Fibroblast of mammary gland (primary cell): ENCODE results near the gene LRRC47.

Source experiments
- DNase-seq: peaks from one replicate; pipeline ENCODE4 v3.0.0-alpha.2; 2010; ENCODE audit warnings: low read depth
- H3K4me3 ChIP-seq: 2 replicates; pipeline ENCODE4 v1.5.1; 2011; ENCODE audit warnings: low read depth, mild to moderate bottlenecking, low read length, moderate library complexity; ENCODE audit not compliant: control insufficient read depth
- CTCF ChIP-seq: conservative IDR thresholded peaks from 2 replicates; pipeline ENCODE4 v1.5.1; 2011; ENCODE audit warnings: low read depth, low read length, inconsistent platforms; ENCODE audit not compliant: control insufficient read depth, insufficient read depth

LRRC47 gene

GRCh38 chr1:3796215-3797061 lies at the start of gene LRRC47:
LRRC47 (minus strand) TSS chr1:3796498; CDS start chr1:3796476, 22 bp downstream.
- TF ChIP-seq CTCF = no peak
- DNase-seq = peak; percentile 87
- H3K4me3 ChIP-seq = peak within 1 kb of the TSS; percentile 88

GRCh38 chr1:3842912-3843311 lies 46.6 kb upstream of the LRRC47 start:
- H3K4me3 ChIP-seq = no peak overlapping the region
- no peak for TF ChIP-seq CTCF
- DNase-seq = no peak

- no peak for DNase-seq
- H3K4me3 ChIP-seq = no peak overlapping the region
- TF ChIP-seq CTCF = no peak
Measured at GRCh38 chr1:3841491-3841890, 45.2 kb upstream of the LRRC47 start.

GRCh38 chr1:3838788-3839187 lies 42.5 kb upstream of the LRRC47 start:
- no peak for TF ChIP-seq CTCF
- no peak overlapping the region for H3K4me3 ChIP-seq
- no peak for DNase-seq

- DNase-seq = no peak
- no peak for TF ChIP-seq CTCF
- H3K4me3 ChIP-seq = no peak overlapping the region
Measured at GRCh38 chr1:3837685-3838084, 41.4 kb upstream of the LRRC47 start.

- TF ChIP-seq CTCF = no peak
- H3K4me3 ChIP-seq = no peak overlapping the region
- DNase-seq = no peak
Measured at GRCh38 chr1:3837200-3837599, 40.9 kb upstream of the LRRC47 start.
